ENCODE data around the gene TMEM88. TPM values are rescaled to one million over a fixed set of nuclear protein-coding genes. Genes with fewer than 3 reads are reported as not detected.
A peak's percentile ranks its signal among the peaks of the same experiment; 100 is the strongest.

Gene TMEM88
- total and polyA plus RNA-seq, 2 of the 13 experiments (the other 11 are each of a cell fraction or from before 2014, with no cell fraction given) = 0.31 to 0.66 TPM

DNA sequence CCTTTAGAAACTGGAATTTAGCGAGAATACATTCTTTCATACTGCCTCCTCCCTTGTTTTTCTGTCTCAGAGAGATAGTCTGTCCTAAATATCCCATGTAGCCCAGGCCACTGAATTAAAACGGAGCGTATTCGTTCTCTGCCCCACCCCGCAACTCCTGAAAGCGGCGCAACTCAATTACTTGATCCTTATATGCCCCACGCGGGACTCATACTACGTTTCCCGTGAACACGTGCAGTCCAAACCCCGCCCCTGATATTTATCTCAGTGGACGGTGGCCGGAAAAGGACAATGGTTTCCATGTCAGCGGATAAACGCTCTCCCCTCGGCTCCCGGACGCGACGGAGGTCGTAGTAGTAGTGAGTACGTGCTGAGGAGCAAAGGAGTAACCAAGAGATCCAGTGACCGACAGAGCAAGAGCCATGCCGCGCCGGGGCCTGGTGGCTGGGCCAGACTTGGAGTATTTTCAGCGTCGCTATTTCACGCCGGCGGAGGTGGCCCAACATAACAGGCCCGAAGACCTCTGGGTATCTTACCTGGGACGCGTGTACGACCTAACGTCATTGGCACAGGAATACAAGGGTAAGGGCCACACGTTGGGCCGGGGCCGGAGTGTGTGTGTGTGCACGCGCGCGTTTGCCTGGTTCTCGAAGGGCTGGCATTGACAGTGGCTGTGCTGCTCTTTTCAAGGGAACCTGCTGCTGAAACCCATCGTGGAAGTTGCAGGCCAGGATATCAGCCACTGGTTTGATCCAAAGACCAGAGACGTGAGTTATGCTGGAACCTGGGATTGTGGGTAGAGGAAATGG, 3.1 kb downstream of the TMEM88 start, which contains the start of gene CYB5D1 (continued):
- TF ChIP-seq LCORL (IDR thresholded peaks at IDR 0.05) = no peak
- TF ChIP-seq LCORL (CRISPR knock-in tag; IDR thresholded peaks at IDR 0.05) = no peak; the same call in 1 of the 2 replicates
- TF ChIP-seq SMARCC2 (IDR thresholded peaks at IDR 0.05) = no peak
- TF ChIP-seq ZFP41 (CRISPR knock-in tag; IDR thresholded peaks at IDR 0.05; ENCODE audit: borderline replicate concordance) = peak; percentile 74; the same call in 1 of the 2 replicates
- TF ChIP-seq IRX3 (CRISPR knock-in tag; IDR thresholded peaks at IDR 0.05; ENCODE audit: borderline replicate concordance, low read depth) = no peak
- TF ChIP-seq, protein P1, sequence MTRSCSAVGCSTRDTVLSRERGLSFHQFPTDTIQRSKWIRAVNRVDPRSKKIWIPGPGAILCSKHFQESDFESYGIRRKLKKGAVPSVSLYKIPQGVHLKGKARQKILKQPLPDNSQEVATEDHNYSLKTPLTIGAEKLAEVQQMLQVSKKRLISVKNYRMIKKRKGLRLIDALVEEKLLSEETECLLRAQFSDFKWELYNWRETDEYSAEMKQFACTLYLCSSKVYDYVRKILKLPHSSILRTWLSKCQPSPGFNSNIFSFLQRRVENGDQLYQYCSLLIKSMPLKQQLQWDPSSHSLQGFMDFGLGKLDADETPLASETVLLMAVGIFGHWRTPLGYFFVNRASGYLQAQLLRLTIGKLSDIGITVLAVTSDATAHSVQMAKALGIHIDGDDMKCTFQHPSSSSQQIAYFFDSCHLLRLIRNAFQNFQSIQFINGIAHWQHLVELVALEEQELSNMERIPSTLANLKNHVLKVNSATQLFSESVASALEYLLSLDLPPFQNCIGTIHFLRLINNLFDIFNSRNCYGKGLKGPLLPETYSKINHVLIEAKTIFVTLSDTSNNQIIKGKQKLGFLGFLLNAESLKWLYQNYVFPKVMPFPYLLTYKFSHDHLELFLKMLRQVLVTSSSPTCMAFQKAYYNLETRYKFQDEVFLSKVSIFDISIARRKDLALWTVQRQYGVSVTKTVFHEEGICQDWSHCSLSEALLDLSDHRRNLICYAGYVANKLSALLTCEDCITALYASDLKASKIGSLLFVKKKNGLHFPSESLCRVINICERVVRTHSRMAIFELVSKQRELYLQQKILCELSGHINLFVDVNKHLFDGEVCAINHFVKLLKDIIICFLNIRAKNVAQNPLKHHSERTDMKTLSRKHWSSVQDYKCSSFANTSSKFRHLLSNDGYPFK (CRISPR knock-in tag; IDR thresholded peaks at IDR 0.05; ENCODE audit: borderline replicate concordance) = peak; percentile 57; the same call in 1 of the 2 replicates
- TF ChIP-seq PRPF4 (IDR thresholded peaks at IDR 0.05; ENCODE audit: low read depth, low read length, poor library complexity, severe bottlenecking) = no peak
- TF ChIP-seq, protein P2, sequence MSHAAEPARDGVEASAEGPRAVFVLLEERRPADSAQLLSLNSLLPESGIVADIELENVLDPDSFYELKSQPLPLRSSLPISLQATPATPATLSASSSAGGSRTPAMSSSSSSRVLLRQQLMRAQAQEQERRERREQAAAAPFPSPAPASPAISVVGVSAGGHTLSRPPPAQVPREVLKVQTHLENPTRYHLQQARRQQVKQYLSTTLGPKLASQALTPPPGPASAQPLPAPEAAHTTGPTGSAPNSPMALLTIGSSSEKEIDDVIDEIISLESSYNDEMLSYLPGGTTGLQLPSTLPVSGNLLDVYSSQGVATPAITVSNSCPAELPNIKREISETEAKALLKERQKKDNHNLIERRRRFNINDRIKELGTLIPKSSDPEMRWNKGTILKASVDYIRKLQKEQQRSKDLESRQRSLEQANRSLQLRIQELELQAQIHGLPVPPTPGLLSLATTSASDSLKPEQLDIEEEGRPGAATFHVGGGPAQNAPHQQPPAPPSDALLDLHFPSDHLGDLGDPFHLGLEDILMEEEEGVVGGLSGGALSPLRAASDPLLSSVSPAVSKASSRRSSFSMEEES (CRISPR knock-in tag; IDR thresholded peaks at IDR 0.05) = no peak; the same call in 1 of the 2 replicates
- TF ChIP-seq, protein P3, sequence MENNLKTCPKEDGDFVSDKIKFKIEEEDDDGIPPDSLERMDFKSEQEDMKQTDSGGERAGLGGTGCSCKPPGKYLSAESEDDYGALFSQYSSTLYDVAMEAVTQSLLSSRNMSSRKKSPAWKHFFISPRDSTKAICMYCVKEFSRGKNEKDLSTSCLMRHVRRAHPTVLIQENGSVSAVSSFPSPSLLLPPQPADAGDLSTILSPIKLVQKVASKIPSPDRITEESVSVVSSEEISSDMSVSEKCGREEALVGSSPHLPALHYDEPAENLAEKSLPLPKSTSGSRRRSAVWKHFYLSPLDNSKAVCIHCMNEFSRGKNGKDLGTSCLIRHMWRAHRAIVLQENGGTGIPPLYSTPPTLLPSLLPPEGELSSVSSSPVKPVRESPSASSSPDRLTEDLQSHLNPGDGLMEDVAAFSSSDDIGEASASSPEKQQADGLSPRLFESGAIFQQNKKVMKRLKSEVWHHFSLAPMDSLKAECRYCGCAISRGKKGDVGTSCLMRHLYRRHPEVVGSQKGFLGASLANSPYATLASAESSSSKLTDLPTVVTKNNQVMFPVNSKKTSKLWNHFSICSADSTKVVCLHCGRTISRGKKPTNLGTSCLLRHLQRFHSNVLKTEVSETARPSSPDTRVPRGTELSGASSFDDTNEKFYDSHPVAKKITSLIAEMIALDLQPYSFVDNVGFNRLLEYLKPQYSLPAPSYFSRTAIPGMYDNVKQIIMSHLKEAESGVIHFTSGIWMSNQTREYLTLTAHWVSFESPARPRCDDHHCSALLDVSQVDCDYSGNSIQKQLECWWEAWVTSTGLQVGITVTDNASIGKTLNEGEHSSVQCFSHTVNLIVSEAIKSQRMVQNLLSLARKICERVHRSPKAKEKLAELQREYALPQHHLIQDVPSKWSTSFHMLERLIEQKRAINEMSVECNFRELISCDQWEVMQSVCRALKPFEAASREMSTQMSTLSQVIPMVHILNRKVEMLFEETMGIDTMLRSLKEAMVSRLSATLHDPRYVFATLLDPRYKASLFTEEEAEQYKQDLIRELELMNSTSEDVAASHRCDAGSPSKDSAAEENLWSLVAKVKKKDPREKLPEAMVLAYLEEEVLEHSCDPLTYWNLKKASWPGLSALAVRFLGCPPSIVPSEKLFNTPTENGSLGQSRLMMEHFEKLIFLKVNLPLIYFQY (CRISPR knock-in tag; IDR thresholded peaks at IDR 0.05; ENCODE audit: borderline replicate concordance) = 0 out of 2 replicates have a peak, but pooled peaks have one; percentile 8
- TF ChIP-seq MIER2 (CRISPR knock-in tag; IDR thresholded peaks at IDR 0.05) = no peak
- TF ChIP-seq CREM (IDR thresholded peaks at IDR 0.05) = peak; percentile 84; the same call in 1 of the 2 replicates
- no peak for TF ChIP-seq CREM (CRISPR knock-in tag; IDR thresholded peaks at IDR 0.05)
- TF ChIP-seq, protein P4, sequence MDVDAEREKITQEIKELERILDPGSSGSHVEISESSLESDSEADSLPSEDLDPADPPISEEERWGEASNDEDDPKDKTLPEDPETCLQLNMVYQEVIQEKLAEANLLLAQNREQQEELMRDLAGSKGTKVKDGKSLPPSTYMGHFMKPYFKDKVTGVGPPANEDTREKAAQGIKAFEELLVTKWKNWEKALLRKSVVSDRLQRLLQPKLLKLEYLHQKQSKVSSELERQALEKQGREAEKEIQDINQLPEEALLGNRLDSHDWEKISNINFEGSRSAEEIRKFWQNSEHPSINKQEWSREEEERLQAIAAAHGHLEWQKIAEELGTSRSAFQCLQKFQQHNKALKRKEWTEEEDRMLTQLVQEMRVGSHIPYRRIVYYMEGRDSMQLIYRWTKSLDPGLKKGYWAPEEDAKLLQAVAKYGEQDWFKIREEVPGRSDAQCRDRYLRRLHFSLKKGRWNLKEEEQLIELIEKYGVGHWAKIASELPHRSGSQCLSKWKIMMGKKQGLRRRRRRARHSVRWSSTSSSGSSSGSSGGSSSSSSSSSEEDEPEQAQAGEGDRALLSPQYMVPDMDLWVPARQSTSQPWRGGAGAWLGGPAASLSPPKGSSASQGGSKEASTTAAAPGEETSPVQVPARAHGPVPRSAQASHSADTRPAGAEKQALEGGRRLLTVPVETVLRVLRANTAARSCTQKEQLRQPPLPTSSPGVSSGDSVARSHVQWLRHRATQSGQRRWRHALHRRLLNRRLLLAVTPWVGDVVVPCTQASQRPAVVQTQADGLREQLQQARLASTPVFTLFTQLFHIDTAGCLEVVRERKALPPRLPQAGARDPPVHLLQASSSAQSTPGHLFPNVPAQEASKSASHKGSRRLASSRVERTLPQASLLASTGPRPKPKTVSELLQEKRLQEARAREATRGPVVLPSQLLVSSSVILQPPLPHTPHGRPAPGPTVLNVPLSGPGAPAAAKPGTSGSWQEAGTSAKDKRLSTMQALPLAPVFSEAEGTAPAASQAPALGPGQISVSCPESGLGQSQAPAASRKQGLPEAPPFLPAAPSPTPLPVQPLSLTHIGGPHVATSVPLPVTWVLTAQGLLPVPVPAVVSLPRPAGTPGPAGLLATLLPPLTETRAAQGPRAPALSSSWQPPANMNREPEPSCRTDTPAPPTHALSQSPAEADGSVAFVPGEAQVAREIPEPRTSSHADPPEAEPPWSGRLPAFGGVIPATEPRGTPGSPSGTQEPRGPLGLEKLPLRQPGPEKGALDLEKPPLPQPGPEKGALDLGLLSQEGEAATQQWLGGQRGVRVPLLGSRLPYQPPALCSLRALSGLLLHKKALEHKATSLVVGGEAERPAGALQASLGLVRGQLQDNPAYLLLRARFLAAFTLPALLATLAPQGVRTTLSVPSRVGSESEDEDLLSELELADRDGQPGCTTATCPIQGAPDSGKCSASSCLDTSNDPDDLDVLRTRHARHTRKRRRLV (CRISPR knock-in tag; IDR thresholded peaks at IDR 0.05) = no peak
- peak; percentile 65; the same call in 1 of the 2 replicates for TF ChIP-seq HES4 (CRISPR knock-in tag; IDR thresholded peaks at IDR 0.05; ENCODE audit: borderline replicate concordance)

Data from HepG2 (cell line).